ENCODE measurements around the gene RPP25L.

RPP25L gene

GRCh38 chr9:34565856-34566255, 46.0 kb downstream of the RPP25L start:
- DNase-seq, result no peak

- no peak for DNase-seq
These were observed 47.3 kb downstream of the RPP25L start for GRCh38 chr9:34564617-34565016.

GRCh38 chr9:34563262-34563661, 48.6 kb downstream of the RPP25L start:
- DNase-seq, result no peak

GRCh38 chr9:34562135-34562745, 49.7 kb downstream of the RPP25L start:
- DNase-seq, result no peak

GRCh38 chr9:34560599-34561214, 51.2 kb downstream of the RPP25L start:
- DNase-seq, result no peak

All from activated T-cell treated with anti-CD3 and anti-CD28 coated beads for 4 hours (primary cell).